MM.1S (cell line): ENCODE data around the gene LAMA4.

ENCODE experiments used
- DNase-seq: peaks from one replicate; pipeline ENCODE4 v3.0.0-alpha.2; 2015
- H2AFZ ChIP-seq: fragments of 300-600 bp; sonication (generic); 2 replicates; pipeline ENCODE4 v1.6.0; 2016; ENCODE audit warnings: antibody characterized with exemption, low read length
- H3F3A ChIP-seq: fragments of 300-600 bp; sonication (generic); 2 replicates; pipeline ENCODE4 v1.6.1; 2016; ENCODE audit warnings: mild to moderate bottlenecking, antibody characterized with exemption, low read length, moderate library complexity, mixed read lengths; ENCODE audit not compliant: insufficient read depth
- H3K27ac ChIP-seq: fragments of 300-600 bp; sonication (generic); 2 replicates; pipeline ENCODE4 v1.5.1; 2016; ENCODE audit warnings: mild to moderate bottlenecking, low read length
- H3K27me3 ChIP-seq: fragments of 300-600 bp; sonication (generic); replicated peaks from 2 replicates; pipeline ENCODE4 v1.6.0; 2016; ENCODE audit warnings: low read length; ENCODE audit not compliant: insufficient read depth
- H3K36me3 ChIP-seq: fragments of 300-600 bp; sonication (generic); replicated peaks from 2 replicates; pipeline ENCODE4 v1.6.1; 2016; ENCODE audit warnings: mild to moderate bottlenecking, low read length, mixed read lengths; ENCODE audit not compliant: insufficient read depth
- H3K4me1 ChIP-seq: fragments of 300-600 bp; sonication (generic); 2 replicates; pipeline ENCODE4 v1.6.1; 2016; ENCODE audit warnings: low read length, mixed read lengths
- H3K4me2 ChIP-seq: fragments of 300-600 bp; sonication (generic); 2 replicates; pipeline ENCODE4 v1.6.0; 2016; ENCODE audit warnings: low read depth, low read length
- H3K4me3 ChIP-seq: fragments of 300-600 bp; sonication (generic); 2 replicates; pipeline ENCODE4 v1.5.1; 2016; ENCODE audit warnings: low read length, mixed read lengths
- H3K79me2 ChIP-seq: fragments of 300-600 bp; sonication (generic); 2 replicates; pipeline ENCODE4 v1.6.1; 2016; ENCODE audit warnings: mixed run types, low read length, mixed read lengths
- H3K9ac ChIP-seq: fragments of 300-600 bp; sonication (generic); 2 replicates; pipeline ENCODE4 v1.6.1; 2016; ENCODE audit warnings: low read length, mixed read lengths
- H3K9me2 ChIP-seq: fragments of 300-600 bp; sonication (generic); replicated peaks from 2 replicates; pipeline ENCODE4 v1.6.1; 2016; ENCODE audit warnings: mild to moderate bottlenecking, low read length, mixed read lengths; ENCODE audit not compliant: insufficient read depth
- H3K9me3 ChIP-seq: fragments of 300-600 bp; sonication (generic); replicated peaks from 2 replicates; pipeline ENCODE4 v1.6.1; 2016; ENCODE audit warnings: mild to moderate bottlenecking, low read length, mixed read lengths; ENCODE audit not compliant: insufficient read depth
- H4K20me1 ChIP-seq: fragments of 300-600 bp; sonication (generic); 2 replicates; pipeline ENCODE4 v1.6.1; 2016; ENCODE audit warnings: mild to moderate bottlenecking, low read length, moderate library complexity, mixed read lengths; ENCODE audit not compliant: insufficient read depth
- CTCF ChIP-seq: fragments of 300-600 bp; sonication (generic); IDR thresholded peaks from 2 replicates; pipeline ENCODE4 v1.5.1; 2016; ENCODE audit warnings: antibody characterized with exemption, low read length, mixed read lengths
- EZH2 ChIP-seq: fragments of 300-600 bp; sonication (generic); optimal IDR thresholded peaks from 2 replicates; pipeline ENCODE3; 2017; ENCODE audit warnings: low read depth, mild to moderate bottlenecking, antibody characterized with exemption, low read length, mixed read lengths
- EZH2phosphoT487 ChIP-seq: fragments of 300-600 bp; sonication (generic); IDR thresholded peaks from 2 replicates; pipeline ENCODE4 v1.6.1; 2018; ENCODE audit warnings: antibody characterized with exemption, low read length

The LAMA4 gene

GRCh38 chr6:112228480-112229332 lies 25.7 kb downstream of the LAMA4 start:
- TF ChIP-seq EZH2: no peak
- TF ChIP-seq CTCF: no peak
- no peak for TF ChIP-seq EZH2phosphoT487
- Histone ChIP-seq H3K4me1 (no peaks in the 10 kb centered on the region), H3K9me3 (no peaks in the 10 kb centered on the region), H2AFZ (no peak overlapping the region), H3K4me3 (no peak overlapping the region), H3K9me2 (no peaks in the 10 kb centered on the region), H3K27me3 (no peaks in the 10 kb centered on the region), H4K20me1 (no peaks in the 10 kb centered on the region), H3K79me2 (no peaks in the 10 kb centered on the region), H3K4me2 (no peak overlapping the region), H3K27ac (no peak overlapping the region), H3F3A (no peaks in the 10 kb centered on the region), H3K36me3 (no peaks in the 10 kb centered on the region), H3K9ac (no peak overlapping the region)
- DNase-seq: no peak

GRCh38 chr6:112227992-112228391 lies 26.4 kb downstream of the LAMA4 start:
- DNase-seq: no peak
- H3K9ac ChIP-seq: no peak overlapping the region
- no peak overlapping the region for H3K4me3 ChIP-seq
- H3K27ac ChIP-seq: no peak overlapping the region
- no peaks in the 10 kb centered on the region for H3K9me3 ChIP-seq
- no peaks in the 10 kb centered on the region for H3K36me3 ChIP-seq
- H4K20me1 ChIP-seq: no peaks in the 10 kb centered on the region
- no peaks in the 10 kb centered on the region for H3K27me3 ChIP-seq
- H3K4me2 ChIP-seq: no peak overlapping the region
- no peaks in the 10 kb centered on the region for H3F3A ChIP-seq
- no peaks in the 10 kb centered on the region for H3K79me2 ChIP-seq
- TF ChIP-seq EZH2phosphoT487 (no peak), CTCF (no peak), EZH2 (no peak)
- H3K4me1 ChIP-seq: no peaks in the 10 kb centered on the region
- H3K9me2 ChIP-seq: no peaks in the 10 kb centered on the region
- H2AFZ ChIP-seq: no peak overlapping the region

- no peak overlapping the region for H3K4me3 ChIP-seq
- no peaks in the 10 kb centered on the region for H3K9me3 ChIP-seq
- no peak overlapping the region for H2AFZ ChIP-seq
- no peaks in the 10 kb centered on the region for H3F3A ChIP-seq
- no peaks in the 10 kb centered on the region for H3K9me2 ChIP-seq
- H4K20me1 ChIP-seq: no peaks in the 10 kb centered on the region
- H3K79me2 ChIP-seq: no peaks in the 10 kb centered on the region
- H3K4me1 ChIP-seq: no peaks in the 10 kb centered on the region
- H3K36me3 ChIP-seq: no peaks in the 10 kb centered on the region
- no peak overlapping the region for H3K4me2 ChIP-seq
- no peaks in the 10 kb centered on the region for H3K27me3 ChIP-seq
- H3K27ac ChIP-seq: no peak overlapping the region
- DNase-seq: no peak
- TF ChIP-seq EZH2phosphoT487 (no peak), EZH2 (no peak)
- no peak overlapping the region for H3K9ac ChIP-seq
Measured at GRCh38 chr6:112227411-112227810, 27.0 kb downstream of the LAMA4 start.

GRCh38 chr6:112225691-112226090 lies 28.7 kb downstream of the LAMA4 start:
- Histone ChIP-seq H3K79me2 (no peaks in the 10 kb centered on the region), H3F3A (no peaks in the 10 kb centered on the region), H3K9me2 (no peaks in the 10 kb centered on the region), H3K9me3 (no peaks in the 10 kb centered on the region), H4K20me1 (no peaks in the 10 kb centered on the region), H3K27ac (no peak overlapping the region), H3K27me3 (no peaks in the 10 kb centered on the region), H3K4me3 (no peak overlapping the region), H3K4me1 (no peaks in the 10 kb centered on the region), H3K9ac (no peak overlapping the region), H3K4me2 (no peak overlapping the region), H3K36me3 (no peaks in the 10 kb centered on the region), H2AFZ (no peak overlapping the region)
- TF ChIP-seq CTCF (no peak), EZH2phosphoT487 (no peak)
- DNase-seq: no peak
